HG03097 (cell line): Measurements from ENCODE around the gene SLCO3A1.
"Not testable (repeated sequence)": the region's sequence is repeated elsewhere in the genome, so short reads cannot be mapped to it uniquely, and the experiment has no call there.

Experiments
- ATAC-seq: cut with Tn5 transposase; IDR thresholded peaks from one replicate; pipeline ENCODE4 v1.9.1; 2021; ENCODE audit not compliant: unreplicated experiment, low FRiP score

SLCO3A1 gene

DNA sequence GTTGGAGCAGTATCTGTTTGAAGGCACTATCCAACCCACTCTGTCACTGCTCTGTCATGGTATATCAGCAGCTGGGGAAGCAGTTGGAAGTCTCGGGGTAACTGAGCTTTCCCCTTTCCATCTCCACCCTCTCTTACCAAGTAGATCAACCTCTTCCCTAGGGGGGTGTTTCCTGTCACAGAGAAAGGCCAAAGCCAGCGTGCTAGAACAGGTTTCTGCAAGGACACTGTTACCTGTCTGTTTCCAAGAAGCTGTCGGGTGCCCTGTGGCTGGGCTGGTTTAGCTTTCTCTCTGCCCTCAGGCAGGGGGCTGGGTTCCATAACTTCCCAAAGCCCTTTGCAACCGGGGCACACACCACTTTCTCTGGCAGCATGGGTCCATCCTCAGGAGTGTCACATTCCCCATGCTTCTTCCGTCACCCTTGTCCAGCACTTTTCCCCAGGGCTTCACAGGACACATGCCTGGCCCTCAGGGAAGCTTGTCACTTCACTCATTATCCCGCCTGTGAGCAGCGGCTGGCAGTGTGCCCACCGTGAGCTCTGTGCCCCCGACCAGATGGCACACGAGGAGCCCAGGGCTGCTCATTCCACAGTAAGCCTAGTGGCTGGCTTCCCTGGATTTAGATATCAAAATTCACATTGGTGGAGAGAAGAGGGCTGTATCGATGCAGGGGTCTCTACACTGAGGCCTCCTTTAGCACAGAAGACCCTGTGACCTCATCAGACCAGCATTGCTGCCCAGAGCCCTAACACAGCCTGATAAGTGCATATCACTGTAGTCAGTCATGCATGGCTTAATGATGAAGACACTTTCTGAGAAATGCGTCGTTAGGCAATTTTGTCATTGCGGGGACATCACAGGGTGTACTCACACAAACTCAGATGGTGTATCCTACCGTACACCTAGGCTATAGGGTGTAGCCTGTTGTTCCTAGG lies 205.8 kb downstream of the SLCO3A1 start:
- no peak for ATAC-seq

DNA sequence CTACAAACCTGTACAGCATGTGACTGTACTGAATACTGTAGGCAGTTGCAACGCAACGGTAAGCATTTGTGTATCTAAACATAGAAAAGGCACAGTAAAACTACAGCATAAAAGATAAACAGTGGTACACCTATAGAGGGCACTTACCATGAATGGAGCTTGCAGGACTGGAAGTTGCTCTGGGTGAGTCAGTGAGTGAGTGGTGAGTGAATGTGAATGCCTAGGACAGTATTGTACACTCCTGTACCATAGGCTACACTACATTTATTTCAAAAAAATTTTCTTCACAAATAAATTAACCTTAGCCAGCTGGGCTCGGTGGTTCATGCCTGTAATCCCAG lies 206.4 kb downstream of the SLCO3A1 start:
- ATAC-seq, result not testable (repeated sequence)

DNA sequence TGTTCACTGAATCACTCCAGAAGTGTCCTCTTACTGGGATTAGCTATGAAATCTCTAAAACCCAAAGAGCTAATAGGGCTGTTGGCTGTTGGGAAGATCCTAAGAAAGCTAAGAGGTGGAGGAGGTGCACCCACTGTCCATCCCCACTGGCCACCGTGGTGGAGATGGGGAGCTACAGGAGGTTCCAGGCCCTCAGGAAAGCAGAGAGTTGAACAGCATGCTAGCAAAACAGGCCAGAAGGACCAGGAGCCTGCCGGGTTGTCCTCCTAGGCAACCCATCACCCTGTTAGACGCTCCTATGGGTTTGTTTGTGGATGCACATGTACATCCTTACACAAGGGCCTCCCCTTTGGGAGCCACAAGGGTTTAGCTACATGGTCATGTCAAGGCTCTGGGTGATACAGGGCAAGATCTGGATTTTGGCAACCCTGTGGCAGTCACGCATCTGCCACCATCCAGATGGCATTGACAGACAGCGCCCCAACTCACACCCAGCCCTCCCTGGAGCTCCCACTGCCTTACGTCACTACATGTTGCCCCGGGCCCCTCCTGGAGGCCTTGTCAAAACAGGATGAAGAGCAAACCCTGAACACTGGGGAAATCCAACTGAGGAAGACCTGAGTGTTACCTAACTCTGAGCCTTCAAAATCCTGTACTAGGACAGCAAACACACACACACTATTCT lies 208.1 kb downstream of the SLCO3A1 start:
- no peak for ATAC-seq

DNA sequence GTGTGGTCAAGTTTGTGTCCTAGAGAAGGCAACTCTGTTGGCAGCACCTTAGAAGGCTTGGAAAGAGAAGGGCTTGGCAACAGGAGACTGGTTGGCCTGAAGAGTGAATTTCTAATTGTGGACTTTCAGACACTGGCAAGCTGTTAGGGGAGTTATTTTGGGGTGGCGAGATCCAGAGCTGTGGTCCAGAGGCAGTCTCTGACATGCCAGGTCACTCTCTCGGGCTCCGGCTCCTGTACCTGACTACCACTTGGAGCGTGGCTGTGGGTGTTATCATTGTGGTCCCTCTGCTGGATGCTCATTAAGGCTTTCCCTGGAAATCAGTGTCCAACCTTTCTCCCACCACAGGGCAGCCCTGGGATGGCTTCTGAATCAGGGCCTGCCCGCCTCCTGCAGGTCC lies 209.0 kb downstream of the SLCO3A1 start:
- no peak for ATAC-seq

DNA sequence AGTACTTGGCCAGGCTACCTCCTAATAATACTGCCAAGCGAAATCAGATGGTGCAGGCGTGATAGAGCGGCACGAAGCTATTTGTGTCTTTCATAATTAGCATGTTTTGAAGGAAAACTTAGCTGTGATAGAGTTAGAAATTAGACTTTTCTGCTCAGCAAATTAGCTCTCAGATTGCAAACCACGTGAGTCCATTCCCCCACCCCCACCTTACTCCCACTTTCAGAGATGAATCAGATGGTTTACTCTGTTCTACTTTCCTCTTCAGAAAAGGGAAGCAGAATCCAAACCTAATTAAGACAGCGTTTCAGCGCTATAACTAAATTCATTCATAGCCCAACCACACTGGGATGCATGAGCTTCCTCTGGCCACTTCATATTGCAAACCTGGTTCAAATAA lies 214.6 kb downstream of the SLCO3A1 start:
- no peak for ATAC-seq

DNA sequence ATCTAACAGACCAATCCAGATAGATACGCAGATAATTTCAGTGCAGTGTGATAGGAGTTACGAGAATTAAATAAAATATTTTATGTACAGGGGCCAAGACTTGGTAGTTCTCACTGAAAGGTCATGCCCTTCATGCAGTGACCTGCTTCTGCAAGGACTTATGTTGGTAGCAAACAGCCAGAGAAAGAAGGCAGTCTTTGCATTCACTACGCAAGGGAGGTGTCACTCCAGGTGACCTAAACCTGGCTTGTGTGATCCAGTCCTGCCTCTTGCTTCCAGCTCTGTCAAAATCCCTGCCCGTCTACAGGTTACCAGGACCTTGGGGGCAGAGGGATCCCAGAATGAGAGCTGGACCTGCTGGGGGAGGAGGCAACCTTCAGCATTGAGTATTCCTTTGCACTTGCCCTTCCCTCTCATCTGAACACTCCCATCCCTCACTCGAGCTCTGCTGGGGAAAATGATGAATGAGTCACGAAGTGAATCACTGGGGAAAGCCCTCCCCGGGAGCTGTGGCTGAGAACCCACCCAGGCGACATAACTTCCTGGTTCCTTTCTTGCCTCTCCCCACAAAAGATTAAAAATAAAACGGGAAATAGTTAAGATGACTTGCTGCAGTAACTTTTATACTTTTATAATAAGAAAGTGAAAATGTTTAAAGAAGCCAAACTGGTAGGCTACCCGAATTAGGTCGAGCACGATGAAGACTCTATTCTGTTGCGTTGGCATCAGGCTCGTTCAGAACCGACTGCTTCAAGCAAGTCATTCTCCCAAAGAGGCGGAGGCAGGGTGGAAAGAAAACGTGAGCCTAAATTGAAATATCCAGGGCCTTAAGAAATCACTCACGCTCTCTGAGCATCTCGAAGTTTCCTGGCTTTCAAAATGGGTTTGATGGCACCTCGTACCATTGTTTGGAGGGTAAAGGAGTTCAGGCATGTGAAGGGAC lies 216.1 kb downstream of the SLCO3A1 start:
- no peak for ATAC-seq

DNA sequence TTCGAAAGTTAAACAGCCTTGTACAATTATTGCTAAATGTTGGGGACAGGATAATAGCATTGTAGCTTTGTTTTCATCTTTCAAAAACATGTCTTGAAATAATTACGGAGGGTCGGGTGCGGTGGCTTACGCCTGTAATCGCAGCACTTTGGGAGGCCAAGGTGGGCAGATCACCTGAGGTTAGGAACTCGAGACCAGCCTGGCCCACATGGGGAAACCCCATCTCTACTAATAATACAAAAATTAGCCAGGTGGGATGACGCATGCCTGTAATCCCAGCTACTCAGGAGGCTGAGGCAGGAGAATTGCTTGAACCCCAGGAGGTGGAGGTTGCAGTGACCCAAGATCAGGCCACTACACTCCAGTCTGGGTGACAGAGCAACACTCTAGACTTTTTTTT lies 216.7 kb downstream of the SLCO3A1 start:
- not testable (repeated sequence) for ATAC-seq

DNA sequence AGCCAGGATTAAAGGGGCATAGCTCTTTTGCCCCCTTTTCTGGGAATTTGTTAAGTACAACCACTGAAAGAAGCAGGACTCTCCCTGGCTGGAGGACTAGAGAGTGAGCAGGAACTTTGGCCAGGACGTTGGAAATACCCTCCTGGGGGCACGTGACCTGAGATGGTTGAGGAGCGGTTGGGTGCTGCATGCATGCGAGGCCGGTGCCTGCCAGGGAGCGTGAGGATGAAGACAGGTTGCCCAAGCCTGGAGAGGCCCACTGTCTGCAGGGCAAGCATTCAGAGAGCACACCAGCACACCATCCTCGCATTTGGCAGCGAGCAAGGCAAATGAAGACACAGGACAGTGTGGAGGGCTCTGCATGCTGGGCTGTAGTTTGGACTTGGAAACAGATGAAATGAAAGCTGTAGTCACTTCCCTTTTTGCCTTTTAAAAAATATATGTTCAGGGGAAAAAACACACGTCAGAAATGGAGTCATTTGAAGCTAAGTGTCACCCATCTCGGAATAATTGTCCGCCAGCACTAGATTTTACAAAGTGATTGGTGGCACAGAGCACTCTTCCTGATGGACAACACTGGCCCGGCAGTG lies 217.6 kb downstream of the SLCO3A1 start:
- no peak for ATAC-seq

DNA sequence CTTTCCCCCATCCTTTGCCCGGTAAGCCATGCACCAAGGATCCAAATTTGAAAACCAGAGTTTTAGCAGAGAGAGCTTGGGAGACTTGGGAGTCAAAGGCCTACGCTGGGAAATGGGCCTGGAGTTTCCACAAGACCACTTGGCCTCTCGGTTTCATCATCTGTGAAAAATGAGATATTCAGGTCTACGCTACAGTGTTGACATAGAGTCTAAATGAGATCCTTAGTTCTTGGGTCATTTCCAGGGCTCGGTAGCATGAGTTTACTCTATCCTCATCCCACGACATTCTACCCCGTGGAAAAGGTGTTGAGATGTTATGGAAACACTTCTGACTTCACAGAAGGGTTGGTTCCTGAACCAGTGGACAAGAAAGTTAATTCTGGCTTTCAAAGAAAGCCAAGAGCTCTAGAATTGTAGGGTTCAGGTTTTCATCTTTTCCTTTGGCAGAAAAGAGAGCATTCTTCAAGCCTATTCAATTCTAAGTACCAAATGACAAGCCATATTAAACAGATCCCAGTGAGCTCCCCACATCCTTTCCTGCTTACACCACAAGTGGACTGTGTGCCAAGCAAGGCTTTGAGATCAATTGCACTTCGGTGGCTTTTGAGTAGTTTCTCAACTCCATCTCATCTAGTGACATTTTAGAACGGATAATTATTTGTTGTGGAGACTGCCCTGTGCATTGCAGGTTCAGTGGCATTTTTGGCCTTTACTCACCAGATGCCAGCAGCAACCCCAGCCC lies 219.7 kb downstream of the SLCO3A1 start:
- ATAC-seq, result no peak

DNA sequence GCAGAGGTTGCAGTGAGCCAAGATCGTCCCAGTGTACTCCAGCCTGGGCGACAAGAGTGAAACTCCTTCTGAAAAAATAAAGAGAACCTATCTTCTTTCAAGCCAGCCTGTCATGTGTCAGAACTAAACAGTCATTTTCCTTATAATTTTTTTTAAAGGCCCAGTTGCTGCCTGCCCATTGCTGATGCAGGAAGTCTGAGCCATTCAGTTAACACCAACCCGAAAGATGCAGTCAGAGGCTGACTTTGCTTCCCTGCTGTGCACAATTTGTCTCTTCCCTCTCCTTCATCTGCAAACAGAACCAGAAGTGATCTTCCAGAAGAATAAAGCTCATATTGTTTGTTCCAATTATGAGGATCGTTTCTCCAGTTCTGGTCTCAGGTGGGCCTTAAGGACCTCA lies 220.6 kb downstream of the SLCO3A1 start:
- ATAC-seq, result no peak

DNA sequence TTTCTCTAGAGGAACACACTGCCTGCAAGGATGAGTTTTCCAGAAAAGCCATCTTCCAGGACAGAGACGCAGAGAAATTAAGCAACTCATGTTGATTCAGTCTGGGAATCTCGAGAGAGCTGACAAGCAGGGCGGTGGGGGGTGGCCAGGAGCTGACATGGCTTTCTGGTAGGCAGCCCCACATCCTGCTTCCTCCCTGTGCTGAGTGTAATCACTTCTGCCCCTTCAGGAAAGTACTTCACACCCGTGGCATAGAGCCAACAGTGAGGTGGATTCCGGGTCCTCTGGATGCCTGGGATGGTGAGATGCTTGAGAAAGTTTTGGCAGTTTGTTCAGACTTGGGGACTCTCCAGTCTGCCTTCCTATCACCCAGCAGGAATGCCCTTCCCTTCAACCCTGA lies 221.1 kb downstream of the SLCO3A1 start:
- no peak for ATAC-seq

DNA sequence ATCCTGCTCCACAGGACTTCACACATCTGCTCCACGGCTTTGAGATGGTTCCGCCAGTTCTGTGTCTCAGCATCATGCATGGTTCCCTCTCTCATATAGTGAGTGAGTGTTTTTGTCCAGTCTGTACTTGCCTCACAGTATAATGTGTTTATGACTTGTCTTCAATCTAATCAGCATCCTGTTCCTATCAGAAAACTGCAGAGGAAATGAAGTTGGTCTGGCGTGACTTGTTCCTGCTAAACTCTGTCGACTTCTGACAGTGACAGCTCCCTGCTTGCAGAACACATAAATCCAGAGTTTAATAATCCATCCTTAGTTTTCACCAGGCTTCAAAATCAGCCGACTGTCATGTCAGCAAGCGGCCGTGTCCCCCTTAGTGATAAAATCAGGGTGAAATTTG lies 222.3 kb downstream of the SLCO3A1 start:
- no peak for ATAC-seq

DNA sequence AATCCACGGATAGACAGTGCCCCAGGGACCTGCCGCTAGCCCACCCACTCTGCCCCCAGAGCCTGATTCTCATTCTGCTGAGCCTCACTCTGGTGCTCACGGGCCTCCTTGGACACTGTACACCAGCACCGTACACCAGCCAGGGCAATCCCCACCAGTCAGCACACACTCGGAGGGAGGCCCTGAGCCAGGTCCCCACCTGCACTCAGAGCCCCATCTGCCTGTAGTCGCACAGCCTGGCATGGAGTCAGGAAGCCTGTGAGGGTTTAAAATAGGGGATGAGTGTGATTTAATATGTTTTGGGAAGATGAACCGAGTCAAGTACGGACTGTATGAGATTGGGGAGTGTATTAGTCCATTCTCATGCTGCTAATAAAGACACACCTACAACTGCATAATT lies 223.0 kb downstream of the SLCO3A1 start:
- no peak for ATAC-seq

DNA sequence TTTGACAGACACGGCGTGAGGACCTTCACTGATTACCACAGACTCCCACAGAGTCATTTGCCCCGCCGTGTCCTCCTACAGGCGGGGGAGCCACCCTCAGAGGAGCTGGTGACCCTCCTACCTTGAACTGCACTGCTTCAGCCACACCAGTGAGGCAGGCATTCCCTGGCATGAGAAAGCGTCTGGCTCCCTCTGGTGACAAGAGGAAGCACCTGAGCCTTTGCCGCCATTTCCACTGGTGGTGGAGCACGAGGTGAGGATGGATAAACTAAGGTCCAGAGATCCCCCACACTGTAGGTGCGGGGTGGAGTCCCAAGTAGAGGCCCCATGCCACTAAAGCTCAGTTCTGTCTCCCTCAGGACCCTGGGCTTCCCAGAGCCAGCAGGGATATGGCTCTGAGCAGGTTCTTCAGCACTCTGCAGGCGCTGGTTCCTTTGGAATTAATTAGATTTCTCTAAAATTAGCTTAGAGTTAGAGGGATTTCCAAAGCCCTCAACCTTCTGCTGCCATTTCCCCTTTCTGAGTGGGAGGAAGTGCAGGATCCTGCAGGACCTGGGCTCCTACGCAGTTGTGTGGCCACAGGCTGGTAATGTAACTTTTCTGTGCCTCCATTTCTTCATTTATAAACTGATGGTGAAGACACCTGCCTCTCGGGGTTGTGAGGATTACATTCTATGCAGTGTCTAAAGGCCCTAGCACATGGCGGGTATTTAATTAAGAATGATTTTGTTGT lies 224.0 kb downstream of the SLCO3A1 start:
- ATAC-seq, result peak; percentile 60

DNA sequence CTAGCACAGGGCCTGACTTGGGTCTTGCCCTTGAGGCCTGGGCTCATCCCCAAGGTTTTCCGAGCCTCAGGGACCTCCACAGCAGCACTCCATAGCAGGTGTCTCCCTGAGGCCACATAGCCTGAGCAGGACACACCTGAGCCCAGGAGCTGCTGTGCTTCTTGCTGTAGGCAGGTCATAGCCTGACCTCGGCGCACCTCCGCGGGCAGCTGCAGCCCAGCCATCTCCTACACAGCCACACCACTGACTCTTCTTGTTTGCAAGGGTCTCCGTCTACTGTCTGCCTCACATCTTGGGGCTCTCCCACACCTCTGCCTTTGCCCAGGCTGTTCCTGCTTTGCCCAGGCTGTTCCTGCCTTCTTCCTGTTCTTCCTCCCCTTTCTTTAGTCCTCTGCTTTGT lies 224.8 kb downstream of the SLCO3A1 start:
- no peak for ATAC-seq

DNA sequence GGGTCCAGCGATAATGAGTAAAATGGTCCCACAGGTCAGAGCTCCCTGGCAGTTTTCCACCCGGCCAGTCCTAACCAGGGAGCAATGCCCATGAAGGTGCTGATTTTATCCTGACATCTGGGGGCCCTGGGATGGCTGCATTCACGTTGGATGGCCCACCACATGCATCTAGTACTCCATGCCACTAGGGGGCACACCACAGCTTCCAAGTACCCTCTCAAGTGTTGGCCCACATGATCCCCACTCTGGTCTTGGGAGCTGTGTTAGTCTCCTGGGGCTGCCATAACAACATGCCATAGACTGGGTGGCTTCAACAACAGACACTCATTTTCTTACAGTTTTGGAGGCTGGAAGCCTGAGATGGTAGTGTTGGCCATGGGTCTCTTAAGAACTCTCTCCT lies 225.5 kb downstream of the SLCO3A1 start:
- no peak for ATAC-seq

DNA sequence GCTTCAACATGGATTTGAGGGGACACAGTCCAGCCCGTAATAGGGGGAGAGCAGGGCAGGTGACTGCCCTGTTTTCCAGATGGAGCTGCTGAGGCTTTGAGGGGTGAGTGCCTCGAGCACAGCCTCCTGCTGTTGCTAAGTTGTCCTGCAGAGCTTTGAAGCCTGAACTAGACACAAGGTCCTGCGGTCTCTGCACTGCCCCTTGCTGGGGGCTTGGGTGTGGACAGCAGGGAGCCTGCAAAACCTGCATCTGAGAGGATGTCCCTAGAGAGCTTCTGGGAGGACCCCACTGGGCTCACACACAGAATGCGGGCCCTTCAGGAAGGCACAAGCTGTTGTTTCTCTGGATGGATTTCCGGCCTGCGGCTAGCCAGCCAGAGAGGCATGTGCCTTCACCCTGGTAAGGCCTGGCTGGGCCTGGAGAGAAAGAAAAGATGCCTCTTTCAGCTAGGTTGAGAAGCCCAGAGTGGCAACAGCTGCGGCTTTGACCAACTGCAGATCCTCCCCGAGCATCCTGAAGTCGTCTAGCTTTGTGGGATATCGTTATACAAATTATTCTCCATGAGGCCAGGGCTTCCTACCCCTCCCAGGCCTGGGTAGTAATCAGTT lies 226.2 kb downstream of the SLCO3A1 start:
- no peak for ATAC-seq

DNA sequence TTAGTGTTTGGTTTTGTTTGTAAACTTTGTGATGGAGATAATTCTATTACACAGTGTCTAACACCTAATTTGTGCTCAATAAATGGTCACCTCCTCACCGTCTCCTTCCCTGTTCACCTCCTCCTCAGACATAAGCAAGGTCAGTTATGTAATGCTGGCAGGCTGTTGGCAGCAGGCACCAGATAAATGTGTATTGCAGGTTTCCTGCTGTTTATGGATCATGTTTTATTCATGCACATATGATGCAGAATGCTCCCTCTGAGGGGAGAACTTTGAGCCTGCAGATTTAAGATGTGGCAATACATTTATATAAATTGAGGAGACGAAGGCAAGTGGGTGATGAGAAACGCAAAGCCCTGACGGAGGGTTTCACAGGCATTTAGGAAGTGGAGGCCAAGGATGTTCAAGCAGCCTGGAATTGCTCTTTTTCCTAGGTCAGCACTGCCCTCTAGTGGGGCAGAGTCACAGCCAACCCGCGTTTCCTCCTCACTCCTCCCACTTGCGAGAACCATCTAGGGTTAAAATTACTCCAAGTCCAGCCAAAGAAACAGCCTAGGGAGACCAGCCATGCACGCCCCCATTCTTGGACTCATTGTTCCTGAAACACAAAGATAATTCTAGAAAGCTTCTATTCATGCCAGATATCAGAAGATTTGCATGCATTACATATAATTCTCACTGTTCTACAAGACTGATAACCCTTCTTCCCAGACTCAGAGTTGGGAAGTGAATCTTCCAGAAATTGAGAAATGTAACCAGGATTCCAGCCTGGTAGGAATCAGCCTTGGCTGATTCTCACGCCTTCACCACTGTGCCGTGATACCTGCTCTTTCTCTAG lies 228.7 kb downstream of the SLCO3A1 start:
- ATAC-seq, result no peak
